Ascending aorta (tissue), 2 donors: ENCODE measurements around the gene EMCN. TPM values are rescaled to one million over a fixed set of nuclear protein-coding genes. Genes with fewer than 3 reads are reported as not detected.

Source experiments
- DNase-seq, 2 donors: peaks; one replicate each; pipeline ENCODE4 v3.0.0-alpha.2; 2019; ENCODE audit warnings: low spot score in 2 of 2
- H3K27ac ChIP-seq, 2 donors: fragments of 200-600 bp; sonication (generic); one replicate each; pipeline ENCODE4 v1.5.1; 2016 to 2017; ENCODE audit warnings: mild to moderate bottlenecking in 1 of 2
- H3K27me3 ChIP-seq: fragments of 200-600 bp; sonication (generic); one replicate; pipeline ENCODE4 v1.5.1; 2017
- H3K36me3 ChIP-seq, 2 donors: fragments of 200-600 bp; sonication (generic); one replicate each; pipeline ENCODE4 v1.5.1; 2016
- H3K4me1 ChIP-seq, 2 donors: fragments of 200-600 bp; sonication (generic); one replicate each; pipeline ENCODE4 v1.5.1; 2016 to 2017; ENCODE audit warnings: mild to moderate bottlenecking in 1 of 2
- H3K4me3 ChIP-seq, 2 donors: fragments of 200-600 bp; sonication (generic); one replicate each; pipeline ENCODE4 v1.5.1; 2016 to 2017; ENCODE audit warnings: mild to moderate bottlenecking in 1 of 2
- H3K9me3 ChIP-seq, 2 donors: fragments of 200-600 bp; sonication (generic); one replicate each; pipeline ENCODE4 v1.5.1; 2016
- intact Hi-C: fragments of 100-400 bp; cut with DNase I; formaldehyde crosslinking; loops from one replicate; pipeline ENCODE4 v1.15.1; 2023
- total RNA-seq: library from RNA; depleted of rRNA; stranded (reverse); fragments of >200 nt; gene quantifications from one replicate; pipeline ENCODE4 v1.1.0, GENCODE V29; 2016
- TF ChIP-seq, protein P1 (sequence below), 3 experiments: fragments of 200-600 bp in 2 of 3; fragments of 450-650 bp in 1 of 3; sonication (generic) in 2 of 3; IDR thresholded peaks; one replicate each; pipeline ENCODE4 v1.5.1; 2016 to 2019; ENCODE audit warnings: antibody characterized with exemption in 3 of 3, mild to moderate bottlenecking in 1 of 3, moderate library complexity in 1 of 3

The EMCN gene
- total RNA-seq, 1 donor from 2014 or later: 24.6 TPM

DNA sequence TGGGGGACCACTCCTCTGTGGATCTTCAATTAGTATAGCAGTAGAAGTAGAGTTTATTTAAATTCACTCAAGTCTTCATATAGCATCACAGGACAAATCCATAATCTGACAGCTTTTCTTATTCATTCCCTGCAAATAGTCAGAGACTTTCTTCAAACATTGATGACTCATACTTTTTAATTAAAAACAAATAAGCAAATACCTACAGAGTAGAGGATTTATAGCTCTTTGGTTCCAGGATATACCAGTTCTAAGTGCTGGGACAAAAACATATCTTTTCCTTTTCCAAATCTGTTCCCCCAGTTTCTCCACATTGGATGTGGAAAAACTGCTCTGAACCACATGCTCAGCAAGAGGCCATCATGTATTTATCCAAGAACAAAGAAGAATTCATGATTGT, 24.1 kb downstream of the EMCN start:
- TF ChIP-seq, protein P1, sequence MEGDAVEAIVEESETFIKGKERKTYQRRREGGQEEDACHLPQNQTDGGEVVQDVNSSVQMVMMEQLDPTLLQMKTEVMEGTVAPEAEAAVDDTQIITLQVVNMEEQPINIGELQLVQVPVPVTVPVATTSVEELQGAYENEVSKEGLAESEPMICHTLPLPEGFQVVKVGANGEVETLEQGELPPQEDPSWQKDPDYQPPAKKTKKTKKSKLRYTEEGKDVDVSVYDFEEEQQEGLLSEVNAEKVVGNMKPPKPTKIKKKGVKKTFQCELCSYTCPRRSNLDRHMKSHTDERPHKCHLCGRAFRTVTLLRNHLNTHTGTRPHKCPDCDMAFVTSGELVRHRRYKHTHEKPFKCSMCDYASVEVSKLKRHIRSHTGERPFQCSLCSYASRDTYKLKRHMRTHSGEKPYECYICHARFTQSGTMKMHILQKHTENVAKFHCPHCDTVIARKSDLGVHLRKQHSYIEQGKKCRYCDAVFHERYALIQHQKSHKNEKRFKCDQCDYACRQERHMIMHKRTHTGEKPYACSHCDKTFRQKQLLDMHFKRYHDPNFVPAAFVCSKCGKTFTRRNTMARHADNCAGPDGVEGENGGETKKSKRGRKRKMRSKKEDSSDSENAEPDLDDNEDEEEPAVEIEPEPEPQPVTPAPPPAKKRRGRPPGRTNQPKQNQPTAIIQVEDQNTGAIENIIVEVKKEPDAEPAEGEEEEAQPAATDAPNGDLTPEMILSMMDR (IDR thresholded peaks at IDR 0.05): no peak

GRCh38 chr4:100492129-100492528, 25.7 kb downstream of the EMCN start:
- TF ChIP-seq, protein P1 (IDR thresholded peaks at IDR 0.05): no peak
- no peak overlapping the region for H3K27ac ChIP-seq
- peaks cover 13 to 21% of the 10 kb centered on the region in 2 donors for H3K9me3 ChIP-seq
- H3K4me3 ChIP-seq: no peak overlapping the region
- intact Hi-C loops: no loop called here
- DNase-seq: no peak
- H3K36me3 ChIP-seq: no peaks in the 10 kb centered on the region
- no peaks in the 10 kb centered on the region for H3K27me3 ChIP-seq
- H3K4me1 ChIP-seq: no peaks in the 10 kb centered on the region

More for the DNA sequence above, 24.1 kb downstream of the EMCN start:
- Histone ChIP-seq H3K4me1 (no peaks in the 10 kb centered on the region), H3K4me3 (no peak overlapping the region), H3K9me3 (peaks cover 13 to 21% of the 10 kb centered on the region in 2 donors), H3K27me3 (no peaks in the 10 kb centered on the region), H3K36me3 (no peaks in the 10 kb centered on the region), H3K27ac (no peak overlapping the region)
- DNase-seq: no peak
- intact Hi-C loops: no loop called here

GRCh38 chr4:100489305-100489704, 28.5 kb downstream of the EMCN start:
- DNase-seq: no peak
- TF ChIP-seq, protein P1 (IDR thresholded peaks at IDR 0.05): no peak
- no peak overlapping the region for H3K27ac ChIP-seq
- no peaks in the 10 kb centered on the region for H3K4me1 ChIP-seq
- H3K4me3 ChIP-seq: no peak overlapping the region
- peaks cover 13 to 21% of the 10 kb centered on the region in 2 donors for H3K9me3 ChIP-seq
- intact Hi-C loops: no loop called here
- no peaks in the 10 kb centered on the region for H3K36me3 ChIP-seq
- no peaks in the 10 kb centered on the region for H3K27me3 ChIP-seq

GRCh38 chr4:100486496-100486895, 31.3 kb downstream of the EMCN start:
- no peaks in the 10 kb centered on the region for H3K4me1 ChIP-seq
- H3K36me3 ChIP-seq: no peaks in the 10 kb centered on the region
- H3K4me3 ChIP-seq: no peak overlapping the region
- peaks cover 3 to 4% of the 10 kb centered on the region in 2 donors for H3K9me3 ChIP-seq
- TF ChIP-seq, protein P1 (IDR thresholded peaks at IDR 0.05): no peak
- no peak for DNase-seq
- H3K27ac ChIP-seq: no peak overlapping the region
- H3K27me3 ChIP-seq: no peaks in the 10 kb centered on the region
- intact Hi-C loops: no loop called here

DNA sequence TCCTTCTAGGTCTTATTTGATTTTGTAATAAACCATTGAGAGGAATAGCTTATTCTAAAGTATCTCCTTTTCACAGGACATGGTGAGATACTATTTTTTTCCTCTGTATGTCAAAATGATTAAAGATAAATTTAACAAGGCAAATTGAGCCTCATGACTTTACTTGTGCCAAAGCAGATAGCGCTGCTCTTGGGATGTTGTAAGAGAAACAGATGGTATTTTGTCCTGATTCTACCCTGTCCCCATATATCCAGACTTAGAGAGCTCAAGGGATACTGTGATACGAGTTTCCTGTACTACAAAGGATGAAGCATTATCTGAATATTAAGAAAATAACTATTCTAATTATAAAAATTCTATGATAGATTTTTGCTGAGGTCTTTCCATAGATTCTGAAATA, 34.0 kb downstream of the EMCN start:
- DNase-seq: no peak
- no peak overlapping the region for H3K27ac ChIP-seq
- intact Hi-C loops: no loop called here
- H3K27me3 ChIP-seq: no peaks in the 10 kb centered on the region
- TF ChIP-seq, protein P1 (IDR thresholded peaks at IDR 0.05): no peak
- H3K36me3 ChIP-seq: no peaks in the 10 kb centered on the region
- H3K4me1 ChIP-seq: no peaks in the 10 kb centered on the region
- H3K9me3 ChIP-seq: no peaks in the 10 kb centered on the region
- no peak overlapping the region for H3K4me3 ChIP-seq

GRCh38 chr4:100479971-100480370, 37.9 kb downstream of the EMCN start:
- no peak for DNase-seq
- no peak overlapping the region for H3K27ac ChIP-seq
- H3K4me1 ChIP-seq: no peaks in the 10 kb centered on the region
- no peaks in the 10 kb centered on the region for H3K9me3 ChIP-seq
- TF ChIP-seq, protein P1 (IDR thresholded peaks at IDR 0.05): no peak
- no peaks in the 10 kb centered on the region for H3K36me3 ChIP-seq
- no peak overlapping the region for H3K4me3 ChIP-seq
- intact Hi-C loops: no loop called here
- H3K27me3 ChIP-seq: no peaks in the 10 kb centered on the region
